ENCODE measurements around the gene ALAS1. TPM values are rescaled to one million over a fixed set of nuclear protein-coding genes. Genes with fewer than 3 reads are reported as not detected.

Gene ALAS1
- total RNA-seq, 4 donors from 2014 or later: 70.1 to 101 (median 84.0) TPM

- Histone ChIP-seq H3K4me1 (no peaks in the 10 kb centered on the region), H3K4me3 (no peak overlapping the region), H3K36me3 (no peaks in the 10 kb centered on the region), H3K27me3 (no peaks in the 10 kb centered on the region), H3K27ac (no peak overlapping the region), H3K9me3 (no peaks in the 10 kb centered on the region)
- intact Hi-C loops (cut with DNase I; ENCODE audit: low total_unique reads): no loop called here
- WGBS, 2 donors (ENCODE audit: low coverage in 1 of 2): 82 to 83% methylated on average over 2 to 7 of the region's 7 CpGs
- TF ChIP-seq POLR2A (IDR thresholded peaks at IDR 0.05): no peak
- TF ChIP-seq POLR2AphosphoS5 (IDR thresholded peaks at IDR 0.05): no peak
- no peak for TF ChIP-seq CTCF (IDR thresholded peaks at IDR 0.05)
- TF ChIP-seq EP300 (IDR thresholded peaks at IDR 0.05; ENCODE audit: low read depth): no peak
- DNase-seq: no peak
- in situ Hi-C loops (cut with MboI; ENCODE audit: low pct_ligation_motif_present in 1 of 4, low pct_unique_long_range_greater_than_20kb in 1 of 4, low sequenced_read_pairs in 3 of 4): no loop called here
Observed at GRCh38 chr3:52183786-52184445, 14.0 kb upstream of the ALAS1 start.

GRCh38 chr3:52184690-52185089 lies 13.3 kb upstream of the ALAS1 start:
- H3K27ac ChIP-seq: no peak overlapping the region
- intact Hi-C loops (cut with DNase I; ENCODE audit: low total_unique reads): no loop called here
- in situ Hi-C loops (cut with MboI; ENCODE audit: low pct_ligation_motif_present in 1 of 4, low pct_unique_long_range_greater_than_20kb in 1 of 4, low sequenced_read_pairs in 3 of 4): no loop called here

GRCh38 chr3:52185311-52185710 lies 12.6 kb upstream of the ALAS1 start:
- in situ Hi-C loops (cut with MboI; ENCODE audit: low pct_ligation_motif_present in 1 of 4, low pct_unique_long_range_greater_than_20kb in 1 of 4, low sequenced_read_pairs in 3 of 4): no loop called here
- 98 to 100% methylated on average over 2 to 6 of the region's 6 CpGs for WGBS, 2 donors (ENCODE audit: low coverage in 1 of 2)
- DNase-seq: no peak
- intact Hi-C loops (cut with DNase I; ENCODE audit: low total_unique reads): no loop called here
- Histone ChIP-seq H3K27me3 (no peaks in the 10 kb centered on the region), H3K4me1 (peaks cover 0 to 1% (median 0%) of the 10 kb centered on the region in 4 donors), H3K9me3 (no peaks in the 10 kb centered on the region), H3K27ac (no peak overlapping the region), H3K4me3 (no peak overlapping the region), H3K36me3 (no peaks in the 10 kb centered on the region)
- TF ChIP-seq POLR2AphosphoS5 (IDR thresholded peaks at IDR 0.05) (no peak), CTCF (IDR thresholded peaks at IDR 0.05) (no peak), EP300 (IDR thresholded peaks at IDR 0.05; ENCODE audit: low read depth) (no peak), POLR2A (IDR thresholded peaks at IDR 0.05) (no peak)

More at GRCh38 chr3:52184690-52185089, 13.3 kb upstream of the ALAS1 start:
- no peak for DNase-seq
- no peaks in the 10 kb centered on the region for H3K27me3 ChIP-seq
- WGBS, 2 donors (ENCODE audit: low coverage in 1 of 2): 78 to 100% methylated on average over 3 to 8 of the region's 8 CpGs
- no peaks in the 10 kb centered on the region for H3K9me3 ChIP-seq
- H3K4me1 ChIP-seq: no peaks in the 10 kb centered on the region
- no peaks in the 10 kb centered on the region for H3K36me3 ChIP-seq
- no peak for TF ChIP-seq CTCF (IDR thresholded peaks at IDR 0.05)
- TF ChIP-seq POLR2AphosphoS5 (IDR thresholded peaks at IDR 0.05): no peak
- no peak for TF ChIP-seq POLR2A (IDR thresholded peaks at IDR 0.05)
- no peak for TF ChIP-seq EP300 (IDR thresholded peaks at IDR 0.05; ENCODE audit: low read depth)
- H3K4me3 ChIP-seq: no peak overlapping the region

GRCh38 chr3:52185837-52186236 lies 12.1 kb upstream of the ALAS1 start:
- Histone ChIP-seq H3K27ac (no peak overlapping the region), H3K4me1 (peaks cover 0 to 5% (median 1%) of the 10 kb centered on the region in 4 donors), H3K27me3 (no peaks in the 10 kb centered on the region), H3K4me3 (no peak overlapping the region), H3K36me3 (no peaks in the 10 kb centered on the region), H3K9me3 (no peaks in the 10 kb centered on the region)
- intact Hi-C loops (cut with DNase I; ENCODE audit: low total_unique reads) (no loop called here), in situ Hi-C loops (cut with MboI; ENCODE audit: low pct_ligation_motif_present in 1 of 4, low pct_unique_long_range_greater_than_20kb in 1 of 4, low sequenced_read_pairs in 3 of 4) (no loop called here)
- DNase-seq: no peak
- WGBS, 2 donors (ENCODE audit: low coverage in 1 of 2): 70% methylated on average over 3 of the region's 3 CpGs; no CpG with 5 or more reads in 1 of the 2 donors
- TF ChIP-seq EP300 (IDR thresholded peaks at IDR 0.05; ENCODE audit: low read depth): no peak
- no peak for TF ChIP-seq POLR2AphosphoS5 (IDR thresholded peaks at IDR 0.05)
- TF ChIP-seq POLR2A (IDR thresholded peaks at IDR 0.05): no peak
- TF ChIP-seq CTCF (IDR thresholded peaks at IDR 0.05): no peak

Data from transverse colon (tissue), 4 donors.